ENCODE data around the gene ATXN7L2.

Gene ATXN7L2

DNA sequence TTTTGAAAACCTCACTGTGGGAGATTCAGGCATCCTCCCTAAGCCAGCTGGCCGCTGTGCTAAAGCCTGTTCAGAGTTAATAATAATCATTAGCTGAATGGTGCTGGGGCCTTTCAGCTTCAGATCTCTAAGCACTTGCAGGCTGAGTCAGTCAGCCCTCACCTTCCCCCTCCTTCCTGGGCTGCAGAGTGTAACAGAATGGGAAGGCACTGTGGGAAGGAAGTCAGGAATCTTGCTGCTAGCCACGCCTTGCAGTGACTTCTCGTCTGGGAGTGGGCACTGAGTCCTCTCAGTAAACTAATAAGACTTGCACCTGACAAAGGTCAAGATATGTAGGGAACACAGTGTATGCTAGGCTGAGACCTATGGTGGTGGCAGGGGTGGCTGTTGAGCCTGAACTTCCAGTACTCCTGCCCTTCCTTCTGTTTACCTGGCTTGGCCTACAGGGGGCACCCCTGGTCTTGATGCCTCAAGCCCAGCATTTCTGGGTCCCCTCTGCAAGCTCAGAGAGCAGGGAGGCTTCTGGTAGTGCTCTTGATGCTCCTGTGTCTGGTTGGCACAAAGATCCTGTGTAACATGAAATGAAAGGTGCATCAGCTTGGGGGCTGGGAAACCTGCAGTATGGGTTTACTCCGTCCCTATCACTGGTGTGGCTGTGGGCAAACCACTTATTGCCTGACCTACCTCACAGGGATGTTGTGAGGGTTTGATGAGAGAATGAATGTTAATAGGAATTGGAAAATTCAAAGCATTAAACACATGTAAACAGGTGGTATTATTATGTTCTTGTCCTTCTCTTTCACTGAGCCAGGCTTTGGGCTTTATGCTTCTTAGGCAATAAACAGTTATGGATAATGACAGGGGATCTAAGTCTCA is 16.2 kb downstream of the ATXN7L2 start:
- DNase-seq: peak; percentile 35 to 64 (median 48)

DNA sequence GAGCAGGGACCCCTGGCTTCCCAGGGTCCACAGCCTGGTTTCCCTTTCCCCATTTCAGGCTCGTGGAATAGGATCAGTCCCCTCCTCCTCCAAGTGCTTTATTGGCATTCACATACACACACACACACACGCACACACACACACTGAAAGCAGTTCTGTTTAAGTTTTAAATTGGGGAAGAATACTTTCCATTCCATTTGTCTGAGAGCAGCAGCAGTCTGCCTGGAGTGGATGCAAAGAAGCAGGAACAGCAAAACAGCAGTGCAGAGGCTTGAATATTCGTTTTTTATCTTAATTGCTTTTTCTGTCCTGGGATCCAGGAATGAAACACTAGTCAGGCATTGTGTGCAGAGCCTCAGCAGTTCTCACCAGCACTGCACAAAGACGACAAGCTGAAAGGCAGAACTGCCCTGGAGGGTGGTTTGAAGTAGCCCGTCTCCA is 17.3 kb downstream of the ATXN7L2 start:
- no peak for DNase-seq

DNA sequence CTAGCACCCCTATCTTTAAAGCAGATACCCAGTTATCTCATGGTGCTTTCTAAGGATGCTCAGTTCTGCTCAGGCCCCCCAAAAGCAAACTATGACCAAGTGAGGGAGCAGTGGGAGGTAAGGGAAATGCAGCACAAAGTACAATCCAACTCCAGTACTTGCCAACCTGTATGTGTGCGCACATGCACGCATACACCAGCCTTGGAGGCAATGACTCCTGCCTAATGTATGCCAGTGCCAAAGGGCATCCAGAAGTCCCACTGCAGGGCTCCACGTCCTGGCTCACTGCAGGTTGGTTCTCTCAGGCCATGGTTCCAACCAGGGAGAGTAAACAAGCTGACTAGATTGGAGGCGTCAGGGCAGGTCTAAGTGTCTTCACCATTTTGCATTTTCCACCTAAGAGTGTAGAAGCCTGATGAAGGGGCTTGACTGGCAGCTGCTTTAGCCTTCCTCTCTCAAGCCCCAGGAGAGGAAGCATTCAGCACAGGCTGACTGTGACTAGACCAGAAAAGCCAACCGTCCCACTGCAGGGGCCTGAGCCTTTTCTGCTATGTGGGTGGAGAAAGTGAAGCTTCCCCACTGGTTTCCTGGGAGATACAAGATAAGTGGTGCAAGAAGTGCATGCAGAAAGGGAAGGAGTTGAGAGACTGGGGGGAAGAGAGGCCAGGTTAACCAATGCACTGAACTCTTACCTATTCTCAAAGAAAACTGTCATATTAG is 18.1 kb downstream of the ATXN7L2 start:
- peak in 1 of 6 experiments; percentile 57 for DNase-seq

DNA sequence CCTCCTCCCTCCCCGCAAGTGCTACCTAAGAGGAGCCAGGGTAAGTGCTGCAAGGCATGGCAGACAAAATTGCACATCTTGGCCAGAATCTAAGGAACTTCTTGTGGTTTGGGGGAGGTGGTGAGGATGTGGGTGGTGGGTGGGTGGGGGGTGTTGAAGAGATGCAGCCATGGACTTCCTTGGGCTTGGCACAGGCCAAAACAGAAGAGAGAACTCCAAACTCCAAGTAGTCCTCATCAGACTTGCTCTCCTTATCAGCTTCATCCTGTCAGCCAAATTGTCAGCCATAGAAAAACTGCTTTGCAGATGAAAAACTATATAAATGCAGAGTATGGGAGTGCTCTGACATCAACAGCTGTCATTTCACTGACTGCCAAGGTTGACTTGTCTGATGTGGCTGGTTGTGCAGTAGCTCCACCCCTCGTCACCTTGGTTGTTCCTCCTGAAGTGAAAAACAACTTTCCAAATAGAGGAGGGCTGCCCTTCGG is 18.7 kb downstream of the ATXN7L2 start:
- peak; percentile 58 to 86 (median 78) for DNase-seq

DNA sequence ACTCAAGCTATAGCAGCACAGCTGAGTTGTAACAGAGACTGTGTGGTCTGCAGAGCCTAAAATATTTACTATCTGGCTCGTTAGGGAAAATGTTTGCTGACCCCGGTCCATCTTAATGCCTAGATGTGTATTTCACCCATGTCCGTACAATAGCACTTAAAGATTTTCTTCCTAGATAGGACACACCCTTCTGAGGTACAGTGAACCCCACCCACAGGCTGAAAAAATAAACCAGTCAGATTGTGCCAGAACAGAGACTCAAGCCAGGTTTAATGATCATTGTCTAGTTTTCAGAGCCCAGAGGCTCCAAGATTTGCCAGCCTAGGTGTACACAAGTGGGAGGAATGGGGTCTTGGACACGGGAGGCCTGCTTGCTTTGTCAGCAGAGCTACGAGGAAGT is 20.2 kb downstream of the ATXN7L2 start:
- DNase-seq: peak in 2 of 6 experiments; percentile 20 to 21

DNA sequence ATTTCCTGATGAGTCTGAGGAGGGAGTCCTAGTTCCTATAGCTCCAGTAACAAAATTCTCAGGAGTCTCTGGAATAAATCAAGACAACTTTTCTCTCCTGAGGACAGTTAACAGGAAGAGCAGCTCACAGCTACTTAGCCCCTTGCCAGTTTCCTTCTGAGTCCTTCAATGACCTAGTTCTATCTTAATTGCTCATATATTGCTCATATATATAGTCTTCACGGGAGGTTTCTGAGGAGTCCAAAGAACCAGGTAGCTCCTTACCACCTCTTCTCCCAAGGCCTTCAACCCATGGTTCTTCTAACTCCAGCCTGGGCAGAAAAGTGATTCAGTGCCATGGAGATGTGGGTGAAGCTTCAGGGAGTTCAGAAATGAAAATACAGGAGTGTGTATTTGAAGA is 21.3 kb downstream of the ATXN7L2 start:
- DNase-seq: peak in 1 of 6 experiments; percentile 8

DNA sequence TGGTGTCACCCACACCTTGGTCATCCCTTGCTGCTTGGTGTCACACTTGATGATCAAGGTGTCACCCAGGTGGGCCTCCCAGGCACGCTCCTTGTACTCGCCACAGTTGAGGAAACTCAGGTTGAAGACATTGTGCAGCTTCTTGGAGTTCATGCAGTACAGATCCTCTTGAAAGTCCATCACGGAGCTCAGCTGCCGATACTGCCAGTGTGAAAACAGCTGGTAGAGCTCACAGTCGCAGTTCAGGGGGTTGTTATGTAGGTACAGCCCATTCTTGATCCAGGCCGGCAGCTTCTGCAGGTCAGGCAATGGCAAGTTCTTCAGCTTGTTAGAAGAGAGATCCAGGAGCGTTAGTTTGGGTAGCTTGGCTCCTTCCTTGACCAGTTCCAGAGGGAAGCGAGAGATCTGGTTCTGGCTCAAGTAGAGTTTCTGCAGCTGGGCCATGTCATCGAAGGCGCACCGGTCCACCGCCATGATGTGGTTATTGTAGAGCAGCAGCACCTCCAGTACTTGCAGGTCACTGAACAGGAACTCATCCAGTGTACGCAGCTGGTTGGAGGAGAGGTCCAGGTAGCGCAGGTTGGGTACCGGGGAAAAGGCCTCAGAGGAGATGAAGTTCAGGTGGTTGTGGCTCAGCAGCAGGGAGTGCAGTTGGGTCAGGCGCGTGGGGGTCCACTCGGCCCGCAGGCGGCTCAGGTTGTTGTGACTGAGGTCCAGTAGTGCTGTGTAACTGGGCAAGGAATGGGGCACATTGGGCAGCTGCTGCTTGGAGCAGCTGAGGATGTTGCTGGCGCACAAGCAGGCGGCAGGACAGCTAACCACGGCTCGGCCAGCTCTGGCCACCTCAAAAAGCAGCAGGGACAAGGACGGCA is 24.5 kb downstream of the ATXN7L2 start:
- DNase-seq: peak in 1 of 6 experiments; percentile 5

DNA sequence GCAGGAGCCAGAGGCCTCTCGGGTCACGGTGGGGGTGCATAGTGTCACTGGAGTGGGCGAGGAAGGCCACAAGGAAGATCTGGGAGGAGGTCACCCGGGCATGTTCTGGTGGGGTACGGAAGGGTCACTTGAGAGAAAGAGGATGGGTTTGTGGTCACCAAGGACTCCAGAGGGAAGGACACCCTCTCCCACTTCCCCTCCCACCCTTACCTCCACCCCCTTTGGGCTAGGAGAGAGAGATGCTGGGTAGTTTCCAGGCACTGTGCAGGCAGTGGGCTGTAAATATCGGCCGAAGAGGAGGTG is 25.1 kb downstream of the ATXN7L2 start:
- no peak for DNase-seq

DNA sequence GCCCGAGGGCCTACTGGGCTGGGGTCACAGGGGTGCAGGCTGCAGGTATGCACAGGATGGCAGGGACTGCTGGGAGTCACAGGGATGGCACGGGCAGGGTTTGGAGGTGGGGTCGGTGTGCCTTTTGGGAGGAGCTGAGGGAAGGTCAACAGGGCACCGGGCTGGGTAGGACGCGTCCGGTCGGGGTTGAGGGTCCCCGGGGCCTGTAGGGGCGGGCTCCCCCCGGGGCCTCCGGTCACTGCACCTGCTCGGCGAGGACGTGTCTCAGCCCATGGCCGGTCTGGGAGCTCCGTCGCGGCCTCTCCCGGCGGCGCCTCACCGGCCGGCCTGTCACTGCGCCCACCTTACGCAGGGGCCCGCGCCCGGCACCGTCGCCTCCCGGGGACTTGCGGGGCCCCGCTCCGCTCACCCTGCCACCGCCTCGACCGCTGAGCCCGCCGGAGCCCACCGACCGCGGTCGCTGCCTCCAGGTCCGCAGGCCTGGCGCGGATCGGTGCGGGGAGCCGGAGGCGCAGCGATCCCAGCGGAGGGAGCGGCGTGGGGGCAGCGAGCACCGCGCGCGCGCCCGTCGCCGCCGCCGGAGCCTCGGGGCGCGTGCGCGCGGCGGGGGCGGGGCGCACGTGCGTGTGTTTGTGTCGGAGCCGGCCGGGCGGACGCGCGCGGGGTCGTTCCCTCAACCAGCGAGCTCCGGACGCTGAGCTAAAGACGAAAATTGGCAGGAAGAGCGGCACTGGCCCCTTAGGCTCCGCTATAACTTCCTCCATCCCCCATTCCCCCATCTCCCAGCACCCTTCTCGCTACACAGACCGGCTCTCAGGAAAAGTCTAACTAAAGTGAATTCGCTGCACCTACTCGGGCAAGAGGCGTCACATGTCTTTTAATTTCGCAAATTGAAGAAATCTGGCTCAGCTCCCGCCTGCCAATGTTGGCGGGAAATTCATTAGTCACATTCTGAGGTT is 25.8 kb downstream of the ATXN7L2 start, which contains the start of gene AMIGO1:
TSS of gene AMIGO1 (minus strand) at position 552 of the 959 bp plus-strand sequence. CDS start 815 bp downstream, outside the sequence.
- DNase-seq: peak; percentile 32 to 83 (median 63)

DNA sequence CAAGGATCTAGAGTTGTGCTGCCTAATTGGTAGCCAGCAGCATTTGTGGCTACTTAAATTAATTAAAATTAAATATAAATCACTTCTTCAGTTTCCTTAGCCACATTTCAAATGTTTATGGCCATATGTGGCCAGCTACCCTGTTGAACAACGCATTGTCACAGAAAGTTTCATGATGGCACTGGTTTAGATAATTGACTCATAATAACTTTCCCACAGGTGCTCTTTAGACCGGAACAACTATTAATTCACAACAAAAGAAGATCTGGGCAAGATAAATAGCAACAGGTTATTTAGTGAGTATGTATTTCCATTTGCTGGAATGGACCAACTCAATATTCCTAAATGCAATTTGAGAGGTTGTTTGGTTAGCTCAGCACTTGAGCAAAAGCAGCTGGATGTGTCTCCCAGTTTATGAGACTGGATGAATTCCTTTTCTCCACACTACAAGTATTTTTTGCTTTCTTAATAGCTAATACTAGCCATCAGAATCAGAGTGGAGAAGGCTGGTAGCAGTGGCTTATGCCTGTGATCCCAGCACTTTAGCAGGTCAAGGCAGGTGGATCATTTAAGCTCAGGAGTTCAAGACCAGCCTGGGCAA is 29.5 kb downstream of the ATXN7L2 start:
- DNase-seq: no peak

DNA sequence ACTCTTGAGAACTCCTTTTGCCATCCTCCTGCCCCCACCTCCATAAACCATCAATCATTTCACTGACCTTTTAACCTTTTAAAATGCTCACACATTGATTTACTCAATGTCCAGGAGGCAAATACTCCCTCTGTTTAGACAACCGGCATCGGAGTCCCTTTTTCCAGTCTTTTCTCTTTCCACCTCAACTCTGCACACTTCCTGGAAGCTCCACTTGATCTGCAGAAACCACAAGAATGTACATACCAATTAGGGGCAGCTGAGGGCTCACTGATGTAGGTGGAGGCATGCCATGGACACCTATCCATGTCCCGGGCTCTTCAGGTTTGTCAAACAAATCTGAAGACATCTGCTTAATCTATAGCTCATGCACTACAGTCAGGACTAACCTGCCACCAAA is 31.1 kb downstream of the ATXN7L2 start:
- no peak for DNase-seq

DNA sequence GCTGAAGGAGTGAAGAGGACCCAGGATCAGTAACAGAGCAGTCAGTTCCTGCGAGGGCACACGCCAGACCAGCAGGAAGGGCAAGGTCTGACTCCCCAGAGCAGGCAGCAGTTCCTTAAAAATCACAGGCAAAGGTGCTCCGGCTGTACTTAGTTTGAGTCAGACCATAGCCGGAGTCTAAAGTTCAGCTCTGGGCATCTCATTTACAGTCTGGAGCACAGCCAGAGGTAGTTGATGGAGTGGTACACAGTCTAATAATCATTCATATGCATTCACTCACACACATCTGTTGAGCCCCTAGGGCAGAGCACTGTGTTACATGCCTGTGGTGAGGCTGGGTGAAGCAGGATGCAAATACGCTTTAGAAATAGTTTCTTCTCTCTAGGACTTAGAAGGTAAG is 33.2 kb downstream of the ATXN7L2 start:
- no peak for DNase-seq

DNA sequence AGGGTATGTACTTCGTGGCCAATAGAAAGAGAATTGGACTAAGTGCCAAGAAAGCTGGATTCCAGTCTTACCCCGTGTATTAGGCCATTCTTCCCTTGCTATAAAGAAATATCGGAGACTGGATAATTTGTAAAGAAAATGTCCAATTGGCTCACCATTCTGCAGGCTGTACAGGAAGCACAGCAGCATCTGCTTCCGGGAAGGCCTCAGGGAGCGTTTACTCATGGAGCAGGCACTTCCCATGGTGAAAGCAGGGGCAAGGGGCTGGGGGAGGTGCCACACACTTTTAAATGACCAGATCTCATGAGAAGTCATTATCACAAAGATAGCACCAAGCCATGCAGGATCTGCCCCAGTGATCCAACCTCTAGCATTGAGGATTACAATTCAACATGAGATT is 33.6 kb downstream of the ATXN7L2 start:
- DNase-seq: no peak

DNA sequence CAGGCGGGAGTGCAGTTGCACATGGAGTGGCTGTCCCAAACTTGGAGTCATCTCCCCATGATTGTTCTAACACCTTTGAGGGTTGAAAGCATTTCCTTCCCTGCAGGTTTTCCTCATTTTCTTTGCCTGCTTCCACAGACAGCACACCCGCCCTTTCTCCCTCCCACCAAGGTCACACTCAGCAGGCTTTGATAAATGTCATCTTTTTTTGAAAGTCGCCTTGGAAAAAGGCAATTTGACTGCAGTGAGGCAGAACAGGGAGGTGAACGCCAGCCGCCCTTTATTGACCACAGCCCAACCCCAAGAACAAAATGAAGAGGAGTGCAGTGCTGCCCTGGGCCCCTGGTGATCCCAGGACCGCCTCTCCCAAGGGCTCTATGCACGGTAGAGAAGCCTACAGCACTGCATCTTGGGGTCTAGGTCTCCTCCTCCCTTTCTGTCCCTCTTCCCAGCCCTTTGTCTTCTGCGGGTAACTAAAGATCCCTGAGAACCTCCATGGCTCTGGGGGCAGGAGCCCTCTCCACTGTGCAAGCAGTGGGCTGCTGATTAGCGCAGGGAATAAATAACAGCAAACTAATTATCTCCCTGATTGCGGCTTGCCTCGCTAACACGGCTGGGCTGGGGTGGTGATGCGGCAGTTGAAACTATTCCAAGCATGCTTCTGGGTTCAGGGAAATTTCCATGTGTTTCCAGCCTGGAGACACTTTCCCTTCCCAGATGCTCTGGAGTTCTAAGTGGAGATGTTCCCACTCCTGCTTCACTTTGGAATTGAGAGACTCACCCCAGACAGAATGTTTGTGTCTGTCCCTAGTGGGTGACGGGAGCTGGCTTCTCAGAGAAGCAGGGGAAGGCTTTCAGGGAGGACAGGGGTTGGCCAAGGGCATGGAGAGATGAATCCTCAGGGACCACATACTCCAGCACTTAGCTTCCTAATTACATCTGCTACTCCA is 37.6 kb downstream of the ATXN7L2 start:
- DNase-seq: no peak

DNA sequence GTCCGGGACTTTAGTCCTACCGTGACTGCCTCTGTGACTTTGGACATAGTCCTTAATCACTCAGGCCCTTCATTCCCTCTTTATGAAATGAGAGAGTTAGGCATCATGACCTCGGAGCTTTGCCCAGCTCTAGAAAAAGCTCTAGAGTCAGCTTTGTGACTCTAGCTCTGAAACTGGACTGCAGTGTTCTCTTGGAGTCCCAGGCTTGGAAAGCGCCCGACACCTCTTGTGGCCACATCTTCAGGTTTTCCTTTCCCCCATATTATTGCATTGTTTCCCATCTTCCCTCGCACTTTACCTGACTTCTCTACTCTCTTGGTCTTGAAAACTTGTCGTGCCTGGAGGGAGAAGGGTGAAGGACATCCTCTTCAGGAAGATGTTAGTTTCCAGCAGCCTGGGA is 38.3 kb downstream of the ATXN7L2 start:
- no peak for DNase-seq

DNA sequence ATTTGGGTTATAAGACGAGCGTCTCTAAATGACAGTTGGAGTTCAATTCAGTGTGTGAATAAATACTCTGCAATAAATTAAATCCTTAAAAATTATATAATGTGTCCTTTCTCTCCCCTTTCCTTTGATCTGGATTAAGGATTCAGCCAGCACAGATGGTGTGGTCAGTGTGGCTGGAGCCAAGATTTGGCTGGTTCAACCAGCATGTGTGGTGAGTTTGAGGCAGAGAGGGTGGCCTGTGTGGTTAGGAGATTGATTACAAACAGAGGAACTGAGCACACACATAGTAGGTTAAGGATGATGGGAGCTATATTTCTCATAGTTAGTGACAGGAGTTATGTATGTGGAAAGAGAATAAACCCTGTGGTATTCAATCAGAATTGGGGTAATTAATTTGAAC is 40.0 kb downstream of the ATXN7L2 start:
- DNase-seq: no peak

DNA sequence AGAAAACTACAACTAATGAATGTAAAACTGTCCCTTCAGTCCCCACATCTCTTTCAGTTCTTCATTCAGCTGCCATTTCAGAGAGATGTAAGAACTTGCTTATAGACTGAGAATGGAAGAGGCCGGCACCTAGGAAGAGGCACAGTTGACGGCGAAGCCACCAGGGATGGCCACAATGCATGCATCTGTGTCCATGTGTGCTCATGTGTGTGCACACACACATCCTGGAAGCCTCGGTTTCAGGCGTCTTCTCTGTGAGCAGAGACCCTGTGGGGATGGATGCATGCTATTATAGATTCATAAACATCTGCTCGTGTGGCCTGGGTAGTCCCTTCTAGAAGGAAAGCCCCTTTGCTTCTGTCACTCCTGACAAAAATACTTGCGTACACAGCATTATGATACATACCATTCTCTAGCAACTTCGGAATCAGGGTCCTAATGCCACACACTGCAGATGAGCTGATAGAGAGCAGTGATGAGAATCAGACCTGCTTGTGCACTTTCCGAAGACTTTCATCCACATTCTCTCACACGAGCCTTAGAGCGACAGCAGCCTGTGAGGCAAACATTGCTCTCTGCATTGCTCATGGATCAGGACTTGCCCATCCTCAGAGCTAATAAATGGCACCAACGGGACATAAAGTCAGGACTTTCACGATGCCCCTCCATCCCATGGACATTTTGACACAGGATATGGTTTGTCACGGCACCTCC is 43.5 kb downstream of the ATXN7L2 start:
- no peak for DNase-seq

DNA sequence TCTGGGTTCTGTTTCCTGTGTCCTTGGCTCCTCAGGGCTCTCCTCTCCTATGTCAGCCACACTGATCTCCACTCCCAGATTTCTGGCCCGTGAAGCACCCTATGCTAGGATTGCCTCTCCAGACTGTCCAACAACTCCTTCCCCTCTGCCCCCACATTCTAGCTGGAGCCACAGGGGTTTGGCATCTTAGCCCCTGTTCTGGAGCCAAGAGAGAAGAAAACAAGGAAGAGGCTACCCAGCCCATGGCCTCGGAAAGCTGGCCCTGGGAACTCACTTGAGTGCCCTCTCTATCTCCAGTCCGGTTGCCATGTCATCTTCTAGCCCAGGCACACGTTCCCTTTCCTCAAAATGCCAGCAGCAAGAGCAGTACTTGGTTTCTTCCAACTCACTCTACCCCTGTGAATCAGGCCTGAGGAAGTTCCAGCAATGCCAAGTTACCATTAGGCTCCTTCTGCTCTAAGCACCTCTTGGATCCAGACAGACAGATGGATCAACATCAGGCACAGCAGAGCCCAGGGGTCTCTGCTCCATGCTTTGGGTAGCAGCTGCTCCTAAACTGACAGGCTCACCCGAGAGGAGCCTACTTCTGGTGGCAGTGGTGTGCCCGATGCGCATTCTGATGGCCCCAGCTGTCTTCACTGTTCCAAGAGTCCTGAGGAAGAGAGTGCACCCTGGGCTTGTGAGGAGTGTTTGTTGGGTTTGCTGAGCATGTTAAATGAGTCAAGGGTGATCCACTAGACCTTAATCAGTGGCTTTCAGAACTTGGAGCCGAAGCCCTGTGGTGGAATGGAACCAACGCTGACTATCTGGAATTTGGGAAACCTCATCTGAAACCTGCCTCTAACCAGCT is 44.4 kb downstream of the ATXN7L2 start:
- no peak for DNase-seq
